ENCODE data around the gene SUN5. TPM values are rescaled to one million over a fixed set of nuclear protein-coding genes. Genes with fewer than 3 reads are reported as not detected.
"Not testable (repeated sequence)": the region's sequence is repeated elsewhere in the genome, so short reads cannot be mapped to it uniquely, and the experiment has no call there.

Gene SUN5
- total and polyA plus RNA-seq, 3 experiments from 2014 or later, result not detected

GRCh38 chr20:32962053-32962452 lies 42.2 kb downstream of the SUN5 start:
- Mint-ChIP-seq H3K4me3 (no peak overlapping the region), H3K27ac (peak overlapping the region in 2 of 8 donors; percentile 35 to 43), H3K27me3 (peaks cover 0 to under 1% of the 10 kb centered on the region in 2 donors), H3K9me3 (peaks cover 6 to 14% (median 12%) of the 10 kb centered on the region in 5 donors), H3K4me1 (peaks cover 27 to 35% (median 31%) of the 10 kb centered on the region in 3 donors), H3K36me3 (peaks cover 0 to 16% (median 3%) of the 10 kb centered on the region in 3 donors)
- DNase-seq, result no peak
- Histone ChIP-seq H3K4me1 (ENCODE audit: insufficient read depth, low read length) (peaks cover 33% of the 10 kb centered on the region), H3K27me3 (ENCODE audit: insufficient read depth, low read length, poor library complexity, severe bottlenecking) (no peaks in the 10 kb centered on the region), H3K27ac (ENCODE audit: low read depth, low read length) (no peak overlapping the region), H3K4me3 (ENCODE audit: low read length) (no peak overlapping the region), H3K36me3 (ENCODE audit: insufficient read depth, low read length) (no peaks in the 10 kb centered on the region), H3K9me3 (ENCODE audit: low read length) (no peaks in the 10 kb centered on the region)
- ChIA-PET POLR2A (no interaction called here), CTCF (no interaction called here)

- Mint-ChIP-seq H3K4me3 (no peak overlapping the region), H3K27ac (peak overlapping the region in 4 of 8 donors; percentile 22 to 91 (median 63)), H3K4me1 (peaks cover 17 to 31% (median 25%) of the 10 kb centered on the region in 3 donors), H3K27me3 (no peaks in the 10 kb centered on the region), H3K9me3 (peaks cover 12 to 22% (median 21%) of the 10 kb centered on the region in 5 donors), H3K36me3 (peaks cover 2 to 22% (median 6%) of the 10 kb centered on the region in 3 donors)
- Histone ChIP-seq H3K36me3 (ENCODE audit: insufficient read depth, low read length) (no peaks in the 10 kb centered on the region), H3K27me3 (ENCODE audit: insufficient read depth, low read length, poor library complexity, severe bottlenecking) (no peaks in the 10 kb centered on the region), H3K9me3 (ENCODE audit: low read length) (peaks cover 6% of the 10 kb centered on the region), H3K4me3 (ENCODE audit: low read length) (no peak overlapping the region), H3K4me1 (ENCODE audit: insufficient read depth, low read length) (peaks cover 24% of the 10 kb centered on the region), H3K27ac (ENCODE audit: low read depth, low read length) (no peak overlapping the region)
- no peak for DNase-seq
- CTCF ChIA-PET, result no interaction called here
- POLR2A ChIA-PET, result interaction anchor here (0.7 kb wide), 1 partner anchor 57 kb away, joined by 4 read pairs; no protein-coding TSS in a partner anchor
Measured at GRCh38 chr20:32960849-32961731, 43.1 kb downstream of the SUN5 start.

- Mint-ChIP-seq H3K4me1 (peaks cover 8 to 31% (median 16%) of the 10 kb centered on the region in 3 donors), H3K36me3 (peaks cover 2 to 27% (median 6%) of the 10 kb centered on the region in 3 donors), H3K27ac (no peak overlapping the region), H3K9me3 (peaks cover 12 to 27% (median 25%) of the 10 kb centered on the region in 5 donors), H3K4me3 (no peak overlapping the region), H3K27me3 (no peaks in the 10 kb centered on the region)
- Histone ChIP-seq H3K27ac (ENCODE audit: low read depth, low read length) (no peak overlapping the region), H3K36me3 (ENCODE audit: insufficient read depth, low read length) (no peaks in the 10 kb centered on the region), H3K9me3 (ENCODE audit: low read length) (peaks cover 6% of the 10 kb centered on the region), H3K27me3 (ENCODE audit: insufficient read depth, low read length, poor library complexity, severe bottlenecking) (no peaks in the 10 kb centered on the region), H3K4me3 (ENCODE audit: low read length) (no peak overlapping the region), H3K4me1 (ENCODE audit: insufficient read depth, low read length) (peaks cover 15% of the 10 kb centered on the region)
- POLR2A ChIA-PET, result interaction anchor here (0.7 kb wide), 1 partner anchor 56 kb away, joined by 4 read pairs; no protein-coding TSS in a partner anchor
- CTCF ChIA-PET, result no interaction called here
- no peak for DNase-seq
Measured at GRCh38 chr20:32960222-32960518, 44.1 kb downstream of the SUN5 start.

- ChIA-PET CTCF (no interaction called here), POLR2A (interaction anchor here (0.7 kb wide), 1 partner anchor 55 kb away, joined by 4 read pairs; no protein-coding TSS in a partner anchor)
- Mint-ChIP-seq H3K27me3 (no peaks in the 10 kb centered on the region), H3K4me3 (no peak overlapping the region), H3K4me1 (peaks cover 7 to 29% (median 13%) of the 10 kb centered on the region in 3 donors), H3K27ac (peak overlapping the region in 3 of 8 donors; percentile 5 to 56 (median 13)), H3K9me3 (peaks cover 14 to 29% (median 27%) of the 10 kb centered on the region in 5 donors), H3K36me3 (peaks cover 2 to 27% (median 6%) of the 10 kb centered on the region in 3 donors)
- Histone ChIP-seq H3K4me1 (ENCODE audit: insufficient read depth, low read length) (peaks cover 11% of the 10 kb centered on the region), H3K36me3 (ENCODE audit: insufficient read depth, low read length) (no peaks in the 10 kb centered on the region), H3K9me3 (ENCODE audit: low read length) (peaks cover 6% of the 10 kb centered on the region), H3K27ac (ENCODE audit: low read depth, low read length) (no peak overlapping the region), H3K4me3 (ENCODE audit: low read length) (no peak overlapping the region), H3K27me3 (ENCODE audit: insufficient read depth, low read length, poor library complexity, severe bottlenecking) (no peaks in the 10 kb centered on the region)
- no peak for DNase-seq
Measured at GRCh38 chr20:32959351-32960221, 44.6 kb downstream of the SUN5 start.

- H3K4me3 ChIP-seq (ENCODE audit: low read length), result no peak overlapping the region
- no peak overlapping the region for H3K27ac ChIP-seq (ENCODE audit: low read depth, low read length)
- ChIA-PET CTCF (interaction anchor here (0.6 to 1.8 kb wide), 2 partner anchors 13 to 414 kb away, joined by 3 to 10 read pairs; no protein-coding TSS in a partner anchor), POLR2A (interaction anchor here (1.0 kb wide), 1 partner anchor 9 kb away, joined by 5 read pairs; no protein-coding TSS in a partner anchor)
- Mint-ChIP-seq H3K27me3 (no peaks in the 10 kb centered on the region), H3K9me3 (peaks cover 16 to 31% (median 27%) of the 10 kb centered on the region in 5 donors), H3K4me1 (peaks cover 5 to 22% (median 8%) of the 10 kb centered on the region in 3 donors), H3K36me3 (peaks cover 2 to 27% (median 6%) of the 10 kb centered on the region in 3 donors), H3K27ac (peak overlapping the region in 1 of 8 donors; percentile 48), H3K4me3 (no peak overlapping the region)
- H3K27me3 ChIP-seq (ENCODE audit: insufficient read depth, low read length, poor library complexity, severe bottlenecking), result no peaks in the 10 kb centered on the region
- peaks cover 6% of the 10 kb centered on the region for H3K9me3 ChIP-seq (ENCODE audit: low read length)
- DNase-seq, result no peak
- no peaks in the 10 kb centered on the region for H3K36me3 ChIP-seq (ENCODE audit: insufficient read depth, low read length)
- H3K4me1 ChIP-seq (ENCODE audit: insufficient read depth, low read length), result peaks cover 9% of the 10 kb centered on the region
Measured at GRCh38 chr20:32958574-32958973, 45.7 kb downstream of the SUN5 start.

- Histone ChIP-seq H3K27ac (ENCODE audit: low read depth, low read length) (no peak overlapping the region), H3K9me3 (ENCODE audit: low read length) (peaks cover 6% of the 10 kb centered on the region), H3K4me3 (ENCODE audit: low read length) (no peak overlapping the region), H3K36me3 (ENCODE audit: insufficient read depth, low read length) (no peaks in the 10 kb centered on the region), H3K4me1 (ENCODE audit: insufficient read depth, low read length) (no peaks in the 10 kb centered on the region), H3K27me3 (ENCODE audit: insufficient read depth, low read length, poor library complexity, severe bottlenecking) (no peaks in the 10 kb centered on the region)
- Mint-ChIP-seq H3K36me3 (peaks cover 2 to 27% (median 6%) of the 10 kb centered on the region in 3 donors), H3K27ac (no peak overlapping the region), H3K27me3 (no peaks in the 10 kb centered on the region), H3K9me3 (peaks cover 16 to 31% (median 27%) of the 10 kb centered on the region in 5 donors), H3K4me3 (no peak overlapping the region), H3K4me1 (peaks cover 0 to 12% (median 5%) of the 10 kb centered on the region in 3 donors)
- POLR2A ChIA-PET, result interaction anchor here (1.0 kb wide), 1 partner anchor 10 kb away, joined by 5 read pairs; no protein-coding TSS in a partner anchor
- DNase-seq, result no peak
- CTCF ChIA-PET, result interaction anchor here (1.8 kb wide), 1 partner anchor 12 kb away, joined by 10 read pairs; no protein-coding TSS in a partner anchor
Measured at GRCh38 chr20:32957459-32957858, 46.8 kb downstream of the SUN5 start.

GRCh38 chr20:32950539-32950938 lies 53.7 kb downstream of the SUN5 start:
- H3K4me3 Mint-ChIP-seq; CTCF ChIA-PET; H3K27me3 Mint-ChIP-seq; H3K27ac ChIP-seq (ENCODE audit: low read depth, low read length); H3K4me3 ChIP-seq (ENCODE audit: low read length); H3K9me3 ChIP-seq (ENCODE audit: low read length); H3K36me3 Mint-ChIP-seq; DNase-seq; H3K36me3 ChIP-seq (ENCODE audit: insufficient read depth, low read length); H3K9me3 Mint-ChIP-seq; H3K27me3 ChIP-seq (ENCODE audit: insufficient read depth, low read length, poor library complexity, severe bottlenecking); POLR2A ChIA-PET: not testable (repeated sequence)
- Mint-ChIP-seq H3K27ac (peak overlapping the region in 3 of 8 donors; percentile 26 to 58 (median 53)), H3K4me1 (peaks cover 15 to 40% (median 32%) of the 10 kb centered on the region in 3 donors)
- H3K4me1 ChIP-seq (ENCODE audit: insufficient read depth, low read length), result peaks cover 23% of the 10 kb centered on the region

All from CD8-positive, alpha-beta memory T cell (primary cell).